Measurements from ENCODE around the gene TMPRSS4. TPM values are rescaled to one million over a fixed set of nuclear protein-coding genes. Genes with fewer than 3 reads are reported as not detected.

TMPRSS4 gene
- total and polyA plus RNA-seq, 2 experiments from 2014 or later = 0.10 to 0.58 TPM

DNA sequence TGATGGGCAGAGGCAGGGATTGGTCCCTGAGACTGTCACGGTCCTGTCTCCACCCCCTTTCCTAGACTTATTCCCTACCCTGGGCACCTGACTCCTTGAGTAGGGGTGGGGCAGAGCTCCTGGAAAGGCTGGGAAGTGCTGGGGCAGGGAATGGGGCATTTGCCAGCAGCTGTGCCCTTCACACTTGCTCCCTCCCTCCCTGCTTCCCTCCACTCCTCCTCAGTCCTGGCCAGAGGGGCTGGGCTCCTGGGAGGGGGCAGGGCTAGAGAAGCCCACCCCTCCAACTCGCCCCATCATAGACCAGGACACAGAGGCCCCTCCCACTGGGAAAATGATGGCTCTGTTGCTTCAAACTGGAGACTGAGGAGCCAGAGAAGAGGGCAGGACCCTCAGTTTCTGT is 88.0 kb downstream of the TMPRSS4 start (continued):
- TF ChIP-seq ZNF462 (CRISPR knock-in tag; IDR thresholded peaks at IDR 0.05) = no peak

DNA sequence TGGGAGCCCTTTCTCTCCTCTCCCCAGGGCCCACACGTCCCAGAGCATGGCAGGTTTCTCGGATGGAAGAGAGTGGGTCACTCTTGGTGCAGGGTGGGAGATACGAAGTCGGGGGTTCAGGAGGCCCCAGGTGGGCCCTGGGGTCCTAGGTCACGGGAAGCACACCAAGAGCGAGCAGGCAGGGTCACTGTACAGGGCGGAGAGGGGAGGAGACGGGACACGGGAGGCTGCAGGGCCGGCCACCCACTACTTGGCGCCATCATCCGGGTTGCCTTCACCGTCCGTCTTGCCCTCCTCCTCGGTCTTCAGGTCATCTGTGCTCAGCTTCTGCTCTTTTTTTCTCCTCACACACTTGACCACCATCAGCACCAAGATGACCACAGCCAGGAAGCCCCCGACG is 89.8 kb downstream of the TMPRSS4 start:
- no peaks in the 10 kb centered on the region for H3K36me3 Mint-ChIP-seq (ENCODE audit: low read depth)
- DNase-seq (ENCODE audit: low spot score) (no peak), ATAC-seq (no peak)
- Histone ChIP-seq H3K79me2 (replicated peaks; ENCODE audit: insufficient read depth) (no peaks in the 10 kb centered on the region), H3K4me1 (ENCODE audit: insufficient read depth) (peaks cover 13% of the 10 kb centered on the region), H3K4me2 (no peak overlapping the region), H3F3A (replicated peaks; ENCODE audit: low read depth) (no peaks in the 10 kb centered on the region), H2AFZ (no peak overlapping the region), H3K27ac (ENCODE audit: low read depth) (no peak overlapping the region), H4K20me1 (replicated peaks; ENCODE audit: insufficient read depth) (no peaks in the 10 kb centered on the region; the same call in 1 of the 2 replicates), H3K4me3 (no peak overlapping the region), H3K27me3 (ENCODE audit: insufficient read depth) (peaks cover 48% of the 10 kb centered on the region), H3K9me2 (ENCODE audit: insufficient read depth) (no peaks in the 10 kb centered on the region), H3K36me3 (ENCODE audit: insufficient read depth) (no peaks in the 10 kb centered on the region)
- H3K4me3 Mint-ChIP-seq = no peak overlapping the region
- no peaks in the 10 kb centered on the region for H3K9me3 Mint-ChIP-seq
- peaks cover 25% of the 10 kb centered on the region for H3K27me3 Mint-ChIP-seq (ENCODE audit: insufficient read depth, low read depth, poor library complexity)
- H3K4me1 Mint-ChIP-seq = peaks cover 23% of the 10 kb centered on the region
- H3K27ac Mint-ChIP-seq = no peak overlapping the region
- TF ChIP-seq JUNB (IDR thresholded peaks at IDR 0.05; ENCODE audit: unreplicated experiment) (no peak), EZH2phosphoT487 (IDR thresholded peaks at IDR 0.05; ENCODE audit: unreplicated experiment) (no peak), ZNF331 (CRISPR knock-in tag; IDR thresholded peaks at IDR 0.05; ENCODE audit: low read depth) (no peak), EZH2 (IDR thresholded peaks at IDR 0.05; ENCODE audit: low read depth, unreplicated experiment) (no peak)
- TF ChIP-seq, protein P1, sequence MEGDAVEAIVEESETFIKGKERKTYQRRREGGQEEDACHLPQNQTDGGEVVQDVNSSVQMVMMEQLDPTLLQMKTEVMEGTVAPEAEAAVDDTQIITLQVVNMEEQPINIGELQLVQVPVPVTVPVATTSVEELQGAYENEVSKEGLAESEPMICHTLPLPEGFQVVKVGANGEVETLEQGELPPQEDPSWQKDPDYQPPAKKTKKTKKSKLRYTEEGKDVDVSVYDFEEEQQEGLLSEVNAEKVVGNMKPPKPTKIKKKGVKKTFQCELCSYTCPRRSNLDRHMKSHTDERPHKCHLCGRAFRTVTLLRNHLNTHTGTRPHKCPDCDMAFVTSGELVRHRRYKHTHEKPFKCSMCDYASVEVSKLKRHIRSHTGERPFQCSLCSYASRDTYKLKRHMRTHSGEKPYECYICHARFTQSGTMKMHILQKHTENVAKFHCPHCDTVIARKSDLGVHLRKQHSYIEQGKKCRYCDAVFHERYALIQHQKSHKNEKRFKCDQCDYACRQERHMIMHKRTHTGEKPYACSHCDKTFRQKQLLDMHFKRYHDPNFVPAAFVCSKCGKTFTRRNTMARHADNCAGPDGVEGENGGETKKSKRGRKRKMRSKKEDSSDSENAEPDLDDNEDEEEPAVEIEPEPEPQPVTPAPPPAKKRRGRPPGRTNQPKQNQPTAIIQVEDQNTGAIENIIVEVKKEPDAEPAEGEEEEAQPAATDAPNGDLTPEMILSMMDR (conservative IDR thresholded peaks at IDR 0.05; ENCODE audit: low read depth in 2 of 2) = no peak
- TF ChIP-seq, protein P2, sequence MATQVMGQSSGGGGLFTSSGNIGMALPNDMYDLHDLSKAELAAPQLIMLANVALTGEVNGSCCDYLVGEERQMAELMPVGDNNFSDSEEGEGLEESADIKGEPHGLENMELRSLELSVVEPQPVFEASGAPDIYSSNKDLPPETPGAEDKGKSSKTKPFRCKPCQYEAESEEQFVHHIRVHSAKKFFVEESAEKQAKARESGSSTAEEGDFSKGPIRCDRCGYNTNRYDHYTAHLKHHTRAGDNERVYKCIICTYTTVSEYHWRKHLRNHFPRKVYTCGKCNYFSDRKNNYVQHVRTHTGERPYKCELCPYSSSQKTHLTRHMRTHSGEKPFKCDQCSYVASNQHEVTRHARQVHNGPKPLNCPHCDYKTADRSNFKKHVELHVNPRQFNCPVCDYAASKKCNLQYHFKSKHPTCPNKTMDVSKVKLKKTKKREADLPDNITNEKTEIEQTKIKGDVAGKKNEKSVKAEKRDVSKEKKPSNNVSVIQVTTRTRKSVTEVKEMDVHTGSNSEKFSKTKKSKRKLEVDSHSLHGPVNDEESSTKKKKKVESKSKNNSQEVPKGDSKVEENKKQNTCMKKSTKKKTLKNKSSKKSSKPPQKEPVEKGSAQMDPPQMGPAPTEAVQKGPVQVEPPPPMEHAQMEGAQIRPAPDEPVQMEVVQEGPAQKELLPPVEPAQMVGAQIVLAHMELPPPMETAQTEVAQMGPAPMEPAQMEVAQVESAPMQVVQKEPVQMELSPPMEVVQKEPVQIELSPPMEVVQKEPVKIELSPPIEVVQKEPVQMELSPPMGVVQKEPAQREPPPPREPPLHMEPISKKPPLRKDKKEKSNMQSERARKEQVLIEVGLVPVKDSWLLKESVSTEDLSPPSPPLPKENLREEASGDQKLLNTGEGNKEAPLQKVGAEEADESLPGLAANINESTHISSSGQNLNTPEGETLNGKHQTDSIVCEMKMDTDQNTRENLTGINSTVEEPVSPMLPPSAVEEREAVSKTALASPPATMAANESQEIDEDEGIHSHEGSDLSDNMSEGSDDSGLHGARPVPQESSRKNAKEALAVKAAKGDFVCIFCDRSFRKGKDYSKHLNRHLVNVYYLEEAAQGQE (IDR thresholded peaks at IDR 0.05; ENCODE audit: unreplicated experiment) = no peak
- TF ChIP-seq, protein P3, sequence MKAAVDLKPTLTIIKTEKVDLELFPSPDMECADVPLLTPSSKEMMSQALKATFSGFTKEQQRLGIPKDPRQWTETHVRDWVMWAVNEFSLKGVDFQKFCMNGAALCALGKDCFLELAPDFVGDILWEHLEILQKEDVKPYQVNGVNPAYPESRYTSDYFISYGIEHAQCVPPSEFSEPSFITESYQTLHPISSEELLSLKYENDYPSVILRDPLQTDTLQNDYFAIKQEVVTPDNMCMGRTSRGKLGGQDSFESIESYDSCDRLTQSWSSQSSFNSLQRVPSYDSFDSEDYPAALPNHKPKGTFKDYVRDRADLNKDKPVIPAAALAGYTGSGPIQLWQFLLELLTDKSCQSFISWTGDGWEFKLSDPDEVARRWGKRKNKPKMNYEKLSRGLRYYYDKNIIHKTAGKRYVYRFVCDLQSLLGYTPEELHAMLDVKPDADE (IDR thresholded peaks at IDR 0.05) = no peak
